OCI-LY7 (cell line): ENCODE data around the gene TOLLIP. TPM values are rescaled to one million over a fixed set of nuclear protein-coding genes. Genes with fewer than 3 reads are reported as not detected.

Experiments used
- BruUV-seq: library from RNA; stranded (reverse); fragments of 400-500 nt; replicated peaks from 2 replicates; lab custom pipeline; 2021; lab: Mats Ljungman, UMichigan
- CTCF ChIA-PET: fragments of 300-600 bp; sonication (Branson Sonifier 250); formaldehyde crosslinking; loops from one replicate; lab custom pipeline; 2022; ENCODE audit warnings: antibody characterized with exemption; ENCODE audit not compliant: unreplicated experiment; lab: Charles Lee
- POLR2A ChIA-PET: fragments of 300-600 bp; sonication (Branson Sonifier 250); formaldehyde crosslinking; loops from one replicate; lab custom pipeline; 2022; ENCODE audit warnings: antibody characterized with exemption; lab: Charles Lee
- DNase-seq: peaks from one replicate; pipeline ENCODE4 v3.0.0-alpha.2; 2015; ENCODE audit warnings: low spot score
- H2AFZ ChIP-seq: fragments of 200-600 bp; sonication (generic), shearing (Covaris generic); 2 replicates; pipeline ENCODE4 v1.6.1; 2014; ENCODE audit warnings: mild to moderate bottlenecking, antibody characterized with exemption, low read length, moderate library complexity
- H3K27ac ChIP-seq: fragments of 200-600 bp; sonication (generic); 2 replicates; pipeline ENCODE4 v1.5.1; 2014; ENCODE audit warnings: mixed run types, low read depth, mild to moderate bottlenecking, moderate library complexity, low read length, inconsistent platforms; ENCODE audit not compliant: poor library complexity, severe bottlenecking
- H3K36me3 ChIP-seq: fragments of 200-600 bp; sonication (generic); 2 replicates; pipeline ENCODE4 v1.6.1; 2014; ENCODE audit warnings: mild to moderate bottlenecking, antibody characterized with exemption, low read length, moderate library complexity, mixed read lengths; ENCODE audit not compliant: insufficient read depth
- H3K4me1 ChIP-seq: fragments of 200-600 bp; sonication (generic); 2 replicates; pipeline ENCODE4 v1.5.1; 2014; ENCODE audit warnings: mild to moderate bottlenecking, low read length; ENCODE audit not compliant: insufficient read depth, poor library complexity, severe bottlenecking
- H3K4me2 ChIP-seq: fragments of 200-600 bp; sonication (generic); 2 replicates; pipeline ENCODE4 v1.6.1; 2014; ENCODE audit warnings: mild to moderate bottlenecking, low read length
- H3K4me3 ChIP-seq: fragments of 200-600 bp; sonication (generic); 2 replicates; pipeline ENCODE4 v1.5.1; 2014; ENCODE audit warnings: mild to moderate bottlenecking, low read depth, low read length; ENCODE audit not compliant: poor library complexity, severe bottlenecking
- H3K79me2 ChIP-seq: fragments of 200-600 bp; sonication (generic); 2 replicates; pipeline ENCODE4 v1.6.1; 2016; ENCODE audit warnings: low read depth, mild to moderate bottlenecking, low read length, moderate library complexity, mixed read lengths; ENCODE audit not compliant: insufficient read depth
- H3K9me2 ChIP-seq: fragments of 200-600 bp; sonication (generic); 2 replicates; pipeline ENCODE4 v1.6.1; 2016; ENCODE audit warnings: mild to moderate bottlenecking, low read length, mixed read lengths; ENCODE audit not compliant: insufficient read depth
- H3K9me3 ChIP-seq: fragments of 200-600 bp; sonication (generic); 2 replicates; pipeline ENCODE4 v1.6.1; 2014; ENCODE audit warnings: mild to moderate bottlenecking, mixed run types, low read length, mixed read lengths
- H4K20me1 ChIP-seq: fragments of 200-600 bp; sonication (generic); 2 replicates; pipeline ENCODE4 v1.6.1; 2014; ENCODE audit warnings: mild to moderate bottlenecking, antibody characterized with exemption, low read length, moderate library complexity, mixed read lengths; ENCODE audit not compliant: insufficient read depth
- CTCF ChIP-seq: fragments of 200-600 bp; sonication (generic); conservative IDR thresholded peaks from 2 replicates; pipeline ENCODE4 v1.5.1; 2014; ENCODE audit warnings: mild to moderate bottlenecking, antibody characterized with exemption, low read length, moderate library complexity, mixed read lengths
- EZH2phosphoT487 ChIP-seq: fragments of 200-600 bp; sonication (generic); IDR thresholded peaks from 2 replicates; pipeline ENCODE4 v1.6.1; 2018; ENCODE audit warnings: low read depth, borderline replicate concordance, mild to moderate bottlenecking, mixed run types, antibody characterized with exemption, low read length, moderate library complexity, mixed read lengths
- intact Hi-C: fragments of 100-400 bp; cut with micrococcal nuclease; formaldehyde crosslinking; loops from one replicate; pipeline ENCODE4 v1.10.0; 2022; ENCODE audit not compliant: unreplicated experiment
- total RNA-seq, 2 experiments: library from RNA; depleted of rRNA in 1 of 2; stranded (reverse); fragments of >200 nt in 1 of 2; shearing (Covaris generic) in 1 of 2; gene quantifications; 2 replicates each; pipeline ENCODE4 v1.2.3, GENCODE V29; 2014 to 2022

TOLLIP gene
- total RNA-seq, 2 experiments from 2014 or later: 15.9 to 37.1 TPM

DNA sequence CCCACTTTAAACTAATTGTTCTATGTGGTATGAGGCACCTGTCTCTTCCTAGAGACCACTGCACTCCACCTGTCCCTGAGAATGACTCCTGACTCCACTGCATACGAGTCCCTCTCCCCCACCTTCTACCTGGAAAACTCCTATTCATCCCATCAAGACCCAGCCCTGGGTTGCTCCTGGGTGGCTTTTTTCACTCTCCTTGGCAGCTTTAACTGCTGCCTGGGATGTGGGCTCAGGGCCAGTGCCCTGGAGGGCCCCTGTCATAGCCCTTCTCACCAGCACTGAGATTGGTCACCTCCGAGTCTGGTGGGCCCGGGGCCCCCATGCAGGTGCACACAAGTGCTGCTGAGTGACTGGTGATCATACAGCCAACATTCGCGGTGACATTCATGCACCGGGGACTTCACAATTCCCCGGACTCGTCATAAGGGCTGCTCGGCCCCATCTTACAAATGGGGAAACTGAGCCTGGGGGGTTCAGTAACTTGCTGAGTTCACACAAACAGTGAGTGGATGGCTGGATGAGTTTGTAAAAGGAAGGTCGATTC, 25.9 kb upstream of the TOLLIP start:
- no peaks in the 10 kb centered on the region for H3K79me2 ChIP-seq
- intact Hi-C loops: no loop called here
- peak overlapping the region; percentile 60 for H3K4me2 ChIP-seq
- H4K20me1 ChIP-seq: no peaks in the 10 kb centered on the region
- DNase-seq: no peak
- ChIA-PET CTCF (interaction anchor here (0.6 kb wide), 1 partner anchor 24 kb away, joined by 4 read pairs; no protein-coding TSS in a partner anchor), POLR2A (no interaction called here)
- H3K9me3 ChIP-seq: no peaks in the 10 kb centered on the region
- H3K4me1 ChIP-seq: peaks cover 11% of the 10 kb centered on the region
- BruUV-seq: no TSS peak
- H3K4me3 ChIP-seq: peak overlapping the region; percentile 60
- H2AFZ ChIP-seq: no peak overlapping the region
- TF ChIP-seq CTCF (no peak), EZH2phosphoT487 (no peak)
- no peaks in the 10 kb centered on the region for H3K9me2 ChIP-seq
- no peaks in the 10 kb centered on the region for H3K36me3 ChIP-seq
- H3K27ac ChIP-seq: peak overlapping the region; percentile 61

- TF ChIP-seq EZH2phosphoT487 (no peak), CTCF (no peak)
- Histone ChIP-seq H3K4me2 (no peak overlapping the region), H3K79me2 (no peaks in the 10 kb centered on the region), H2AFZ (no peak overlapping the region), H3K4me1 (peaks cover 11% of the 10 kb centered on the region), H3K4me3 (no peak overlapping the region), H4K20me1 (no peaks in the 10 kb centered on the region), H3K9me2 (no peaks in the 10 kb centered on the region), H3K9me3 (no peaks in the 10 kb centered on the region), H3K27ac (no peak overlapping the region), H3K36me3 (no peaks in the 10 kb centered on the region)
- POLR2A ChIA-PET: no interaction called here
- BruUV-seq: no TSS peak
- intact Hi-C loops: no loop called here
- no peak for DNase-seq
- CTCF ChIA-PET: no interaction called here
Observed at GRCh38 chr11:1333860-1334259, 24.4 kb upstream of the TOLLIP start.

GRCh38 chr11:1333091-1333772, 23.8 kb upstream of the TOLLIP start:
- POLR2A ChIA-PET: no interaction called here
- Histone ChIP-seq H3K79me2 (no peaks in the 10 kb centered on the region), H3K4me1 (peaks cover 11% of the 10 kb centered on the region), H3K27ac (no peak overlapping the region), H4K20me1 (no peaks in the 10 kb centered on the region), H2AFZ (no peak overlapping the region), H3K4me3 (no peak overlapping the region), H3K4me2 (no peak overlapping the region), H3K9me3 (0 out of 2 replicates have a peak, but pooled peaks cover under 1% of the 10 kb centered on the region), H3K36me3 (no peaks in the 10 kb centered on the region), H3K9me2 (no peaks in the 10 kb centered on the region)
- intact Hi-C loops: no loop called here
- CTCF ChIA-PET: no interaction called here
- TF ChIP-seq EZH2phosphoT487 (no peak), CTCF (no peak)
- DNase-seq: no peak
- no TSS peak for BruUV-seq
